GM18951 (cell line): Measurements from ENCODE around the gene LMNTD1.
"Not testable (repeated sequence)": the region's sequence is repeated elsewhere in the genome, so short reads cannot be mapped to it uniquely, and the experiment has no call there.

Experiments used
- POLR2A ChIP-seq: IDR thresholded peaks from 4 replicates; pipeline ENCODE4 v1.6.1; 2011; ENCODE audit warnings: mild to moderate bottlenecking; ENCODE audit not compliant: insufficient read length, insufficient read depth; ENCODE audit errors: extremely low read depth
- in situ Hi-C: fragments of 300-500 bp; cut with MboI; formaldehyde crosslinking; loops from one replicate; pipeline ENCODE4 v1.12.0; 2022; ENCODE audit warnings: low sequenced_read_pairs, mixed read lengths, inconsistent platforms; ENCODE audit not compliant: unreplicated experiment

LMNTD1 gene

DNA sequence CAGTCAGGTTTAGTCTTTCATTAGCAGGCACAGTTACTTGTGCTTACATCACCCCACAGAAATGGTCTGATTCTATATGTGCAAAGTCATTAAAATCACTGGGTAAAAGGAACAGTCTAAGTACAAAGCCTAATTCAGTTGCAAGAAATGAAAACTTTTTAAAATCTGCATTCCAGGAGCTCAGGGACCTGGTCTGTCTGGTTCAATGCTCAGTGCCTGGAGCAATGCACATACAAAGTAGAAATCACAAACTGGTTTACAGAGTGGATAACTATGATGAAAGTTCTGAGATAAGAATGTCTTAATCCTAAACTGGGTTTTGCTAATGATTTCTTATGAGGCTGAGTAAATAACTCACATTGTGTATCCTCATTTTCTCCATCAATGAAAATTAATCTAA, 28.7 kb downstream of the LMNTD1 start:
- TF ChIP-seq POLR2A = no peak
- in situ Hi-C loops = no loop called here

DNA sequence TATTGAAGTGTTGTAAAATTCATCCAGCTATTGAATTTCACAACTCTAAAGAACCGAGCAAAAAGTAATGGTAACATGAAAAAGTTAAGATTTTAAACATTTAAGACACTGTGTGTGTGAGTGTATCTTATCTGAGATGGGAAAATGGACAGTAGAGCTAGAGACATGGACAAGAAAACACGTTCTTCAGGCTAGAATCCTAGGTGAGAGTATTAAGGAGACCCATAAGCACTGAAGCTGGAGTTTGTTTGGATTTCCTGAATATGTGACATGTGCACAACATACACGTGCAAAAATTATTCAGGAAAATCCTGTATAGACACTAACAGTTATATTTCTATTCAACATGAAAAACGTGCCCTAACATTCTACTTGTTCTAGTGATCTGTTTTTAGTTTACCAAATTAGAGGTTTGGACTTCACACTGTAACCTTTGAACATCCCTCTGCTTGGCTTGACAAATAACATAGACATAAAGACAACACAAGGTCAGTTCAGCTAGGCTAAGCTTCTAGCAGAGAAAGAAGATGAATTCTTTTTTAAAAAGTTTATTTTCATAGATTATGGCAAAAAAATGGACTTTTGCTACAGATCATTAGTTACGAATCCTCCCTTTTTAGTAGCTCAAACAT, 31.3 kb downstream of the LMNTD1 start:
- TF ChIP-seq POLR2A = no peak
- in situ Hi-C loops = no loop called here

DNA sequence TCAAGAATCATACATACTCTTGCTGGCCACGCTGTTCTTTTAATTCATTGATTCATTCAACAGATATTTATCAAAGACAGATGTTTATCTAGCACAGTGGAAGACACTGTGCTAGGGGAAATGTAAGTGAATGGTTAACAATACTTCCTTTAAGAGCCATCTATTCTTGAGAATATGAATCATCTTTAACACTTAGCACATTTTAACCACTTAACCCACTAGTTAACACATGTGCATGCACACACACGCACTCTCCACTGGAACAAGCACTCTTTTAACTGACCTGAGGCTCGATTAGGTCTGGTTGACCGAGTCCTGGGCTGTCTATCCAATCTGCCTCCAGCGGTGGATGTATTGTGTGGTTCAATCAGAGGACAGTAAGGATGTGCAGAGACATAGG, 34.6 kb downstream of the LMNTD1 start:
- in situ Hi-C loops = no loop called here
- TF ChIP-seq POLR2A = no peak

DNA sequence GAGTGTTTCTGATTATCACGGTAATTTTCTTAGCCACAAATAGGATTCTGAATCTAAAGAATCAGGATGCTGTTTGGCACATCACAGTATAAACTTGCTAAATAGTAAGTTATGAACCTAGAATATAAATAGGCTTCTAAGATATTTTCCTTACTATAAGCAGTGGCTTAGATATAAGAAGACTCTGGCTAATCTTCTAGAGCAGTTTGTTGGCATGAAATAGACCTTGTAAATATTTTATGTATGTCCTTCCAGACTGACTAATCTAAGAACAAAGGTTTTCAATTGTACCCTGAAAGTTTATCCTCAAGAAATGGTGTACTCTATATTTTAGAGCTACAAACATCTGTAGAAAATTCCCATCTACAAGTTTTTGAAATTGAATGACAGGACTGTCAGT, 48.3 kb downstream of the LMNTD1 start:
- in situ Hi-C loops = no loop called here

DNA sequence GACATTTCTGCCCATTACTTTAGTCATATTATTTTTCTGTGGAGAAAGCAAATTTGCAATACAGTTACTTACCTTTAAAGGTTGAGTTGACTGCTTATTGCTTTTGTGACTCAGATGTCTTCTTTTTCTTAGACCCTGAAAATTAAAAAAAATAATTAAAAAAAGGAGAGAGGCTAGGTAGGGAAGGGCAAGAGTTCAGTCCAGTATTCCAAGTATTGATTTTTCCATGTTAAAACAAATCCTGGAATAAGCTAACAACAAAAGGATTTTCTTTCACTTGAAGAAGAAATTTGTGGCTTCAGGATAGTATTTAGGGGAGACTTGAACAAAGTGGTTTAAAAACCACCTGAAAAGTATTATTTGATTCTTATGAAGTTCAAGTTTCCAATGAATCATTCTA, 49.4 kb downstream of the LMNTD1 start:
- TF ChIP-seq POLR2A = no peak
- in situ Hi-C loops = no loop called here

More for the DNA sequence above, 48.3 kb downstream of the LMNTD1 start:
- TF ChIP-seq POLR2A = no peak

- in situ Hi-C loops = no loop called here
- TF ChIP-seq POLR2A = no peak
Measured at GRCh38 chr12:25502596-25502995, 50.5 kb downstream of the LMNTD1 start.

GRCh38 chr12:25502118-25502517, 51.0 kb downstream of the LMNTD1 start:
- in situ Hi-C loops = no loop called here
- TF ChIP-seq POLR2A = no peak

DNA sequence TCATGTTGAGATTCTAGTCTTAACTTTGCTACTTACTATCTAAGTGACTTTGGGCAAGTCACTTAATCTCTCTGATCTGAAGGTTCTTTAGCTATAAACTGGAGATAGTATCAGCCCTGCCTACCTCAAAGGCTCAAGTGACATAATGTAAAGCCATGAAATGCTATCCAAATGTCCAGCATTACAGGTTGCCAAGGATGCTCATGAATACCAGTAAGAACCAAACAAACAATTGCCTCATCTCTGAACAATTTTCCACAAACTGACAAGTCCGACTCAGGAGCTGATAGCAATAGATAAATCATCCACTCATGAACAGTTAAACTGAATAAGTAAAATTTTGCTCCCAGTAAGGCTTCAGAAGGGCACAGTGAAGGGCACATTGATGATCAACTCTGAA, 51.5 kb downstream of the LMNTD1 start:
- TF ChIP-seq POLR2A = no peak
- in situ Hi-C loops = no loop called here

GRCh38 chr12:25500651-25501050, 52.4 kb downstream of the LMNTD1 start:
- no peak for TF ChIP-seq POLR2A
- in situ Hi-C loops = no loop called here

DNA sequence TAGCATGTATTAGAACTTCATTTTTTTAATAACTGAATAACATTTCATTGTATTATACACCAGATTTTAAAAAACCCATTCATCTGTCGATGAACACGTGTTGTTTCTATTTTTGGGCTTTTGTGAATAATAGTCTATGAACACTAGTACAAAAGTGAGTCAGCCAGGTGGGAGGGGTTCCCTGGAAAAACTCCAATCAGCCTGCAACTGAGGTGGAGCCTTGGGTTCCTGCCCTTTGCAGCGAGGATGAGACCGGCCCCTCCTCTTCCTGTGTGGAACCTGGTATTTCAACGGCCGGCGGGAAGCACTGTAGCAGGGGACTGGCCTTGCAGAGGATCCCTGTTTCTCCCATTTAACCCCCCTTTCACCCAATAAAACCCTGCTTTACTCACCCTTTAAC, 56.1 kb downstream of the LMNTD1 start:
- TF ChIP-seq POLR2A = no peak
- in situ Hi-C loops = no loop called here

GRCh38 chr12:25496098-25496587, 56.9 kb downstream of the LMNTD1 start:
- TF ChIP-seq POLR2A = no peak
- in situ Hi-C loops = no loop called here

GRCh38 chr12:25495331-25496097, 57.6 kb downstream of the LMNTD1 start:
- no peak for TF ChIP-seq POLR2A
- in situ Hi-C loops = no loop called here

DNA sequence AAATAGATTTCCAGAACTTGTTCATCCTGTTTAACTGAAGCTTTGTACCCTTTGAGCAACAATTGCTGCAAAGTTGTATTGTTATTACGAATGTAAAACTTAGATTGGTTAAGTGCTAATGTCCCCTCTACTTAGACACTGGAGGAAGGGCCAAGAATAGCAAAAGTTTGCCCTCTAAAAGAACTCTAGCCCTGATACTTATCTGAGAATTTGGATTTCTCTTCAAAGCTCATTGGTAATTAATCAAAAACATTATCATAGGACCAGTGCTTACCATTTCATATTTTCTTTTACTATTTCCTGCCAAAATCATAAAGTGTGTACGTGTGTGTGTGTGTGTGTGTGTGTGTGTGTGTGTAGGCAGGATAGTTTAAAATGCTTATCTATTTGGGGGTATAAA, 58.2 kb downstream of the LMNTD1 start:
- TF ChIP-seq POLR2A = no peak
- in situ Hi-C loops = no loop called here

DNA sequence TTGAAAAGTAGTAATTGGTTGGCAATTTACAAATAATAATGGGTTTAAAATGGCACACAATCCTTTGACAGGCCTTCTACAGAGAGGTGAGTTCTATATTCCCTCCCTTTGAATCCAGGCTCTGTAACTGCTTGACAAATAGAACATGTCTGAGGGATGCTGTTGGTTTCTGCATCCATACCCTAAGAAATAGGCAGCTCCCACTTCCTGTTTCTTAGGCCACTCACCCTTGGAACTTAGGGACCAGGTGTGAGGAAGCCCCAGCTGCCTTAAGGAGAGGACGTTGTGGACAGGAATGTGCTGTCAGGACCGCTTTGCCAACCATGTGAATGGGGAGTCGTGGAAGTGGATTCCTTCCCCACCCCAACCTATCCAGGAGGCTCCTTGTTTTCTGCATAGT, 59.4 kb downstream of the LMNTD1 start:
- no peak for TF ChIP-seq POLR2A
- in situ Hi-C loops = no loop called here

DNA sequence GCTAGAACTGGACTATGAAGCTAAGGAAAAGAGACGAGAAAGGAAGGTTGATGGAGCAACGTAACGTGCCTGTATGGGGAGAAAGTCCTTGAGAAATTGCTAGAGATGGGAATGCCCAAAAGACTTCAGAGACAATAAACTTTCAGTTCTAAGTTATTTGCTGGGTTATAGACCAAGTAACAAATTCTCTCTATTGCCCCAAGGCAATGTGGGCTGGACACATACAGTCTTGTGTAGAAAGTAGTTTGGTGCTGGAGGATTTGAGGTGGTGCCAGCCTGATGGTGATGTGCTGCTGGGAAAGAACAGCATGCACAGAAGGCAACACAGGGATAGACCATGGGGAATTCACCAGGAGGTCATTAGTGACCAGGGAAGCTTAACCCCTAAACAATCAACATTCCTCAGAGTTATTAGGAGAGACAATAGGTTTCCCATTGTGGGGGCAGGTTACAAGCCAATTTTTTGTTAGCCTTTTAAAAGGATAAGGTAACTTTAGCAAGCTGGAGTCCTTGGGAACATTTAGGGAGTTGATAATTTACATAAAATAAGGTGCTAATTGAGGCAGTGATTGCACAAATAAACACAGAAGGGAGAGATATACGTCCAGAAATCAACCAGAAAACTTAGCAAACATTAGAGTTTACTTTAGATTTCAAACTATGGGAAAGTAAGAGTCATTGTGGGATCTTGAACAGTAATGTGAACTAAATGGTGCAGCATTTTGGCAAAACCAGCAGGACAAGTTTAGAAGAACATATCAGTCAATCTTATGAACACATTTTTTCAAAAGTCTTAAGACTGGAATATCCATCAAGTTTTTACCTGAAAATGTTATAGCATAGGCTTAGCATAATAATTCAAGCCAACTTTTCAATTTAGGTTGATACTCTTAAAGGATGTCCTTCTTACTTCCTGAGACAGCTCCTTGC, 61.4 kb downstream of the LMNTD1 start:
- in situ Hi-C loops = no loop called here
- TF ChIP-seq POLR2A = no peak

GRCh38 chr12:25488956-25489870, 63.9 kb downstream of the LMNTD1 start:
- in situ Hi-C loops = not testable (repeated sequence)
